Left ventricle myocardium inferior (tissue), 1 donor: ENCODE data around the gene GOLPH3L. TPM values are rescaled to one million over a fixed set of nuclear protein-coding genes. Genes with fewer than 3 reads are reported as not detected.
"Not testable (repeated sequence)": the region's sequence is repeated elsewhere in the genome, so short reads cannot be mapped to it uniquely, and the experiment has no call there.

Source experiments
- DNase-seq: peaks from one replicate; pipeline ENCODE4 v3.0.0-alpha.2; 2020
- H3K27ac ChIP-seq: fragments of 200-600 bp; replicated peaks from 2 replicates; pipeline ENCODE4 v1.8.0; 2021
- H3K27me3 ChIP-seq: fragments of 200-600 bp; 2 replicates; pipeline ENCODE4 v1.8.0; 2021; ENCODE audit warnings: low read depth
- H3K36me3 ChIP-seq: fragments of 200-600 bp; 2 replicates; pipeline ENCODE4 v1.8.0; 2021
- H3K4me1 ChIP-seq: fragments of 200-600 bp; 2 replicates; pipeline ENCODE4 v1.8.0; 2021
- H3K4me3 ChIP-seq: fragments of 200-600 bp; 2 replicates; pipeline ENCODE4 v1.8.0; 2021; ENCODE audit warnings: mild to moderate bottlenecking, moderate library complexity
- H3K9me3 ChIP-seq: fragments of 200-600 bp; replicated peaks from 2 replicates; pipeline ENCODE4 v1.8.0; 2021
- CTCF ChIP-seq: fragments of 200-600 bp; IDR thresholded peaks from 2 replicates; pipeline ENCODE4 v1.8.0; 2021; ENCODE audit warnings: antibody characterized with exemption, mild to moderate bottlenecking, borderline replicate concordance
- intact Hi-C: fragments of 100-400 bp; cut with micrococcal nuclease; formaldehyde crosslinking; loops from one replicate; pipeline ENCODE4 v1.11.0; 2022
- total RNA-seq: library from RNA; stranded (reverse); fragmentation: NEBNext Ultra II Directional; extraction: Animal tissue kit (Norgen Biotek cat#: 25700); gene quantifications from one replicate; pipeline ENCODE4 v1.2.1, GENCODE V29; 2021
- donor health status: DM: no; HTN: yes; CAD: no; lungs with severe emphysema.

Gene GOLPH3L
- total RNA-seq, 1 donor from 2014 or later = 16.9 TPM

DNA sequence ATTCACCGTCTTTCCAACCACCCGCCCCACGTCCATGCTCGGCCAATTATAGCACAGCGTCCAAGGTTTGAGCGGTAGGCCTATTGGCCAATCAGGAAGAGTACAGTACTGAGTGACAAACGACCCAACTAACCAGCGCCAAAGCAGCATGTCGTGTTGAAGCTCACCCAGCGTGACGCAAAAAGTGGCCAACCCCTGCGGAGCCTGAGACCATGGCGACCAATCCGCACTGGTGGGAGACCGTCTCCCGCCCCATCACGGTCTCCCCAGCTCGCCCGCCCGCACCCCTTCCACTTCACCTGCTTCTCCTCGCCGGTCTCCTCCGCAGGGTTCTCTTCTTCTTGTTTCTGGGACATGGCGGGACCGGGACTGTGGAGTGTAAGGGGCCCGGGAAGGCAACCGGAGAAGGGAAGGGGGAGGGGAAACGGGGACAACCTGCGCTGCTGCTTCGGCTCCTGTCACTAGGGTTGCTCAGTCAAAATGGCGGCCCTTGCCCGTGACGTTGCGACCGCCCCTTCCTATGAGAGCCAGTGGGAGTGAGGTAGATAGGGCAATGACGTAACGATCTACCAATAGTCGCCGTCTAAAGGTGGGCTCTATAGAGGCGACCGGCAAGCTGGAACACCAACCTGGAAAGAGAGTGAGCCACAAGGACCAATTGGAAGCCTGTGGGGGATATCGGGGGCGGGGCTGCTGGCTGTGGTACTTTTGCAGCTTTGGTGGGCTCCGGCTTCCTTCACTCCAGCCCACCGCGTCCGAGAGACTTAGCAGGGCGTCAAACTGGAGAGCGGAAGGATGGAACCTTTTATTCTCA, 67.6 kb downstream of the GOLPH3L start, which contains the start of gene ENSA:
Gene ENSA (minus strand): TSS at position 498 of the 814 bp plus-strand sequence. CDS start 142 bp downstream, at position 356.
- H3K27ac ChIP-seq = peak within 1 kb of the TSS; percentile 98
- H3K36me3 ChIP-seq = peaks cover 34% of the 10 kb centered on the region
- no peaks in the 10 kb centered on the region for H3K27me3 ChIP-seq
- DNase-seq = peak; percentile 97
- intact Hi-C loops = no loop called here
- TF ChIP-seq CTCF = no peak
- peak within 1 kb of the TSS; percentile 79 for H3K4me3 ChIP-seq
- H3K9me3 ChIP-seq = no peaks in the 10 kb centered on the region
- peaks cover 52% of the 10 kb centered on the region for H3K4me1 ChIP-seq

DNA sequence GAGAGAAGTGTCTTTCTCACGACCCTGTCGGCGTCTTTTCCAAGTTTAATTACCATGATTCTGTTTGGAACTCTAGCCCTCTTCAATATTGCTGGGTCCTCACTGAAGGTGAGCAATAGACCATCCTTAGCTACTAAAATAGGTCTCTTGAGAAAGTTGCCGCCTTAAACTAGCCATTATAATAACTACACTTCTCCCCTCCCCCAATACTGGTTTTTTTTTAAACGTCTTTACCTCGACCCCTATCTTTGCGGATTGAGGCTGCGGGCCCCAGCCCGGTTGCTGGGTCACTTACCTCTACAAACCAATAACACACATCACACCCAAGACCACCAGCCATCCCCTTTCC, 68.2 kb downstream of the GOLPH3L start:
- H3K27ac ChIP-seq = peak overlapping the region; percentile 98
- H3K4me1 ChIP-seq = peaks cover 58% of the 10 kb centered on the region
- peaks cover 40% of the 10 kb centered on the region for H3K36me3 ChIP-seq
- intact Hi-C loops = no loop called here
- H3K4me3 ChIP-seq = peak overlapping the region; percentile 79
- no peaks in the 10 kb centered on the region for H3K27me3 ChIP-seq
- no peaks in the 10 kb centered on the region for H3K9me3 ChIP-seq
- DNase-seq = no peak
- no peak for TF ChIP-seq CTCF

DNA sequence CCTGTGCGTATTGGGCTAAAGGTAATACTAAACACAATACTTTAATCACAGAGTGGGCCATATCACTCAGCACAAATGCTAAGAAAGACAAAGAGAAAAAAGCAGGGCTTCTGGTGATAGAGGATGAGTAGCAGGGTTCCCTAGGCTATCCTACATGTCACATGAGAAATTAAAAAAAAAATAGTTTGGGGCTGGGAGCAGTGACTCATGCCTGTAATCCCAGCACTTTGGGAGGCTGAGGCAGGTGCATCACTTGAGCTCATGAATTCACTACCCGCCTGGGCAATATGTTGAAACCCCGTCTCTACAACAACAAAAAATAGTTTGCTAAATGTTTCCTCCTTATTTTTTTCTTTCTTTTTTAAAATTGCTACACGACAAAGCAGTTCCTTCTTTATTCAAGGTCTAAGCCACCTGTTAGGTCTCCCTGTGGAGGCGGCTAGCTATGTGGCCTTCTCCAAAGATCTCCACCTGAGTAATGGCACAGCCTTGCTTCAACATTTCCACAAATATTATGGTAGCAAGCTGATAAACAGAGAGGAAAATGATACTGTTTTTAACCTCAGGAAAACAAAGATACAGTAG, 69.0 kb downstream of the GOLPH3L start:
- peaks cover 65% of the 10 kb centered on the region for H3K4me1 ChIP-seq
- peak overlapping the region; percentile 79 for H3K4me3 ChIP-seq
- H3K27ac ChIP-seq = no peak overlapping the region
- H3K27me3 ChIP-seq = no peaks in the 10 kb centered on the region
- peaks cover 49% of the 10 kb centered on the region for H3K36me3 ChIP-seq
- no peak for DNase-seq
- intact Hi-C loops = no loop called here
- H3K9me3 ChIP-seq = no peaks in the 10 kb centered on the region
- TF ChIP-seq CTCF = no peak

DNA sequence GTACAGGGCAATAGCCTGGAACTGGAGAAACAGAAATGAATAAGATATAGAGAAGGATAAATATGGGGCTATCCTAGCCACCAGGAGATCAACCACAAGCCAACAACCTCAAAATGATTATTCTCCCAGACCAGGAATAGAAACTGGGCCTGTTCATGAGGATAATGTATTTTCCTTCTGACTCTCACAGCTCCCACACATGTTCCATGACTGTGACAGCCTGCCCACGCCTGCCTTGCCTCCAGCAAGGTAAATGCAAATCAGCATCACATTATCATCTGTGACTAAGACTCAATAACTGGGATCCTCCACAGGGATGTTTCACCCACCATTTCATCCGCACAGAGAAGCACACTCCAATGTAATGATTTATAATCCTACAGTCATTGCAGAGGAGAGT, 70.8 kb downstream of the GOLPH3L start:
- Histone ChIP-seq H3K27ac (no peak overlapping the region), H3K27me3 (no peaks in the 10 kb centered on the region), H3K9me3 (no peaks in the 10 kb centered on the region), H3K36me3 (peaks cover 59% of the 10 kb centered on the region), H3K4me1 (peaks cover 78% of the 10 kb centered on the region), H3K4me3 (no peak overlapping the region)
- TF ChIP-seq CTCF = no peak
- DNase-seq = no peak
- intact Hi-C loops = no loop called here

GRCh38 chr1:150624546-150624945, 72.4 kb downstream of the GOLPH3L start:
- not testable (repeated sequence) for H3K9me3 ChIP-seq, H3K27ac ChIP-seq, DNase-seq, H3K27me3 ChIP-seq, H3K4me3 ChIP-seq
- peaks cover 63% of the 10 kb centered on the region for H3K36me3 ChIP-seq
- intact Hi-C loops = loop anchor here (5.0 kb wide), 1 partner anchor 47 kb away; the partner anchor contains the start of gene MCL1
- H3K4me1 ChIP-seq = peaks cover 79% of the 10 kb centered on the region

DNA sequence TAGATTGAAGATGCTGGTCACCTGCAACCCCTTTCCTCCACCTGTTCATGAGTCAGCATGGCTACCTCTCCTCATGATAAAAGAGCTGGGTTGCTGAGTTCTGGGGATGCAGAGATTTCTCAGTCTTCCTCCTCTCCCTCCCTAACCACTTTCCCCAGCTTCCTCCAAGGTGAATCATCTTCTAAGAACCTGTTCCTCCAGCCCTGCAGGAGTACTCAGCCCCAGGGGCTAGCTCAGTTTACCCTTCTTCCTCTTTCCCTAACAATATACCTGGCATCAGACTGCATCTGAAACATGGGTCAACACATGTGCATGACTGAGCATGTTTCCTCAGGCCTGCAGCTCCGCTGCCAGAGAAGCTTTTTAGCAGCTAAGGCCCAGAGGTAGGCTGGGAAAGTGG, 72.8 kb downstream of the GOLPH3L start:
- not testable (repeated sequence) for H3K27me3 ChIP-seq, H3K9me3 ChIP-seq, H3K4me3 ChIP-seq, DNase-seq
- peak overlapping the region; percentile 80 for H3K27ac ChIP-seq
- intact Hi-C loops = loop anchor here (5.0 kb wide), 1 partner anchor 47 kb away; the partner anchor contains the start of gene MCL1
- peaks cover 63% of the 10 kb centered on the region for H3K36me3 ChIP-seq
- peaks cover 83% of the 10 kb centered on the region for H3K4me1 ChIP-seq
